Neuronal stem cell (in vitro differentiated cells): ENCODE measurements around the gene KDM6A.

Experiments used
- DNase-seq: peaks from one replicate; pipeline ENCODE4 v3.0.0-alpha.2; 2013; ENCODE audit warnings: low spot score
- H2AFZ ChIP-seq: one replicate; pipeline ENCODE4 v1.6.1; 2013; ENCODE audit warnings: mild to moderate bottlenecking, low read length, inconsistent platforms
- H2AK5ac ChIP-seq: 2 replicates; pipeline ENCODE4 v1.6.1; 2013; ENCODE audit warnings: low read depth, mild to moderate bottlenecking, inconsistent platforms, low read length, moderate library complexity, mixed read lengths
- H2BK120ac ChIP-seq: 2 replicates; pipeline ENCODE4 v1.6.1; 2013; ENCODE audit warnings: low read depth, mild to moderate bottlenecking, inconsistent platforms, low read length, moderate library complexity, mixed read lengths
- H2BK12ac ChIP-seq: one replicate; pipeline ENCODE4 v1.6.1; 2013; ENCODE audit warnings: low read length, inconsistent platforms
- H2BK15ac ChIP-seq: 2 replicates; pipeline ENCODE4 v1.6.1; 2013; ENCODE audit warnings: mild to moderate bottlenecking, low read length, inconsistent platforms, mixed read lengths
- H2BK5ac ChIP-seq: one replicate; pipeline ENCODE4 v1.6.1; 2013; ENCODE audit warnings: inconsistent platforms, mild to moderate bottlenecking, low read length, moderate library complexity
- H3K14ac ChIP-seq: one replicate; pipeline ENCODE4 v1.6.1; 2013; ENCODE audit warnings: low read length, inconsistent platforms
- H3K18ac ChIP-seq: 2 replicates; pipeline ENCODE4 v1.6.1; 2013; ENCODE audit warnings: low read length, inconsistent platforms
- H3K23ac ChIP-seq: 2 replicates; pipeline ENCODE4 v1.6.1; 2013; ENCODE audit warnings: low read depth, mild to moderate bottlenecking, mixed read lengths, low read length, inconsistent platforms; ENCODE audit not compliant: poor library complexity
- H3K27ac ChIP-seq: replicated peaks from 3 replicates; pipeline ENCODE4 v1.5.1; 2013; ENCODE audit warnings: low read length, inconsistent platforms
- H3K27me3 ChIP-seq, 3 experiments: 2 replicates each; pipeline ENCODE4 v1.6.1; 2013; ENCODE audit warnings: low read length in 3 of 3, mild to moderate bottlenecking in 2 of 3, inconsistent platforms in 1 of 3, low read depth in 1 of 3, mixed read lengths in 1 of 3, moderate library complexity in 1 of 3; ENCODE audit not compliant: control insufficient read depth in 3 of 3, insufficient read depth in 3 of 3
- H3K36me3 ChIP-seq, 2 donors: replicated peaks in 1 of 2; 2 replicates each; pipeline ENCODE4 v1.6.1; 2013; ENCODE audit warnings: low read length in 2 of 2; ENCODE audit not compliant: control insufficient read depth in 2 of 2, insufficient read depth in 2 of 2
- H3K4ac ChIP-seq: 2 replicates; pipeline ENCODE4 v1.6.1; 2013; ENCODE audit warnings: inconsistent platforms, mild to moderate bottlenecking, low read length, moderate library complexity
- H3K4me1 ChIP-seq, 2 donors: 1 replicate in 1 of 2; 2 replicates in 1 of 2; pipeline ENCODE4 v1.6.1; 2013; ENCODE audit warnings: low read length in 2 of 2, low read depth in 1 of 2; ENCODE audit not compliant: control insufficient read depth in 2 of 2, insufficient read depth in 1 of 2
- H3K4me2 ChIP-seq: one replicate; pipeline ENCODE4 v1.6.1; 2013; ENCODE audit warnings: mild to moderate bottlenecking, low read length, inconsistent platforms; ENCODE audit not compliant: insufficient read depth, poor library complexity, severe bottlenecking
- H3K4me3 ChIP-seq, 2 donors: 2 replicates each; pipeline ENCODE4 v1.5.1; 2013; ENCODE audit warnings: low read length in 2 of 2, mild to moderate bottlenecking in 2 of 2, inconsistent platforms in 1 of 2, moderate library complexity in 1 of 2
- H3K79me1 ChIP-seq: one replicate; pipeline ENCODE4 v1.6.1; 2013; ENCODE audit warnings: low read depth, mild to moderate bottlenecking, inconsistent platforms, low read length, moderate library complexity
- H3K9ac ChIP-seq: one replicate; pipeline ENCODE4 v1.6.1; 2013; ENCODE audit warnings: mild to moderate bottlenecking, low read depth, low read length, inconsistent platforms; ENCODE audit not compliant: poor library complexity
- H3K9me3 ChIP-seq, 2 donors: replicated peaks in 1 of 2; 2 replicates each; pipeline versions ENCODE3 to v1.6.1; 2013; ENCODE audit warnings: low read length in 2 of 2, mild to moderate bottlenecking in 2 of 2, inconsistent platforms in 1 of 2, low read depth in 1 of 2, mixed read lengths in 1 of 2, moderate library complexity in 1 of 2; ENCODE audit not compliant: control insufficient read depth in 2 of 2, insufficient read depth in 1 of 2
- H4K8ac ChIP-seq: one replicate; pipeline ENCODE4 v1.6.1; 2013; ENCODE audit warnings: low read depth, mild to moderate bottlenecking, inconsistent platforms, low read length, moderate library complexity
- H4K91ac ChIP-seq: one replicate; pipeline ENCODE4 v1.6.1; 2013; ENCODE audit warnings: low read length, low read depth, mild to moderate bottlenecking, inconsistent platforms; ENCODE audit not compliant: poor library complexity
- WGBS, 2 donors: extraction: QIAGEN DNeasy Blood & Tissue Kit; methylation state at CpG; one replicate each; pipeline ENCODE4 v1.1.7; 2013; ENCODE audit warnings: missing lambda C conversion rate in 2 of 2, mixed read lengths in 1 of 2; ENCODE audit not compliant: insufficient read length in 2 of 2, insufficient replicate concordance in 1 of 2; ENCODE audit errors: extremely low coverage in 2 of 2; 5-methylcytosine and 5-hydroxymethylcytosine counted together

Gene KDM6A

DNA sequence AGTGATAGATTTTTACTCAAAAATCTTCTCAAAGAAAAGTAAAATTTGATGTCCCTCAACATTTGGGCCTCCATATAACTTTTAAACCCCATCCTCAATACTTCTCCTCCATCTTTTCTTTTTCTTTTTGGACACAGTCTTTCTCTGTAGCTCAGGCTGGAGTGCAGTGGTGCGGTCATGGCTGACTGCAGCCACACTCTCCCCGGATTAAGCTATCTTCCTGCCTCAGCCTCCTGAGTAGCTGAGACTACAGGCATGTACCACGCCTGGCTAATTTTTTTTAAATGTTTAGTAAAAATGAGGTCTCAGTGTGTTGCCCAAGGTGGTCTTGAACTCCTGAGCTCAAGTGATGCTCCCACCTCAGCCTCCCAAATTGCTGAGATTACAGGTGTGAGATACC is 33.1 kb downstream of the KDM6A start:
- Histone ChIP-seq H3K79me1 (no peaks in the 10 kb centered on the region), H3K9me3 (no peaks in the 10 kb centered on the region)

DNA sequence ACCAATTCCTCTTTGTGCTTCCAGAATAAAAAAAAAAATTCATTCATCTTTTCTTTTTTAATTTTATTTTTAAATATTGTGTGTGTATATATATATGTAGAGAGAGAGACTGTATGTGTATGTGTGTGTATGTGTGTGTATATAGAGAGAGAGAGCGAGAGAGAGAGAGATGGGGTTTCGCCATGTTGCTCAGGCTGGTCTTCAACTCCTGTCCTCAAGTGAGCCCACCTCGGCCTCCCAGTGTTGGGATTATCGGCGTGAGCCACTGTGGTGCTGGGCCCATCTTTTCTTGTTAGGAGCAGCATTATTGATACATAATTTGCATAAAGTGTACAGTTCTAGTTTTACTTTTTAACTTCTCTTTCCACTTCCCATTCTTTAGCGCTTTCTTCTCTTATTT is 33.6 kb downstream of the KDM6A start:
- Histone ChIP-seq H2BK12ac (no peak overlapping the region), H4K91ac (no peak overlapping the region), H3K27me3 (no peaks in the 10 kb centered on the region), H2AFZ (no peak overlapping the region), H2BK15ac (no peak overlapping the region), H3K36me3 (no peaks in the 10 kb centered on the region), H3K23ac (no peak overlapping the region), H3K4me1 (no peaks in the 10 kb centered on the region), H3K4me2 (no peak overlapping the region), H3K9ac (no peak overlapping the region), H2AK5ac (no peak overlapping the region), H3K18ac (no peak overlapping the region), H3K27ac (no peak overlapping the region), H3K4ac (no peak overlapping the region), H2BK5ac (no peak overlapping the region), H4K8ac (no peak overlapping the region), H3K4me3 (no peak overlapping the region), H3K79me1 (peaks cover 2% of the 10 kb centered on the region), H2BK120ac (no peak overlapping the region), H3K9me3 (no peaks in the 10 kb centered on the region), H3K14ac (no peak overlapping the region)
- DNase-seq: no peak
- no CpG with 5 or more reads among the region's 6 CpGs for WGBS, 2 donors

More for the DNA sequence above, 33.1 kb downstream of the KDM6A start:
- Histone ChIP-seq H2BK15ac (no peak overlapping the region), H2AK5ac (no peak overlapping the region), H4K91ac (no peak overlapping the region), H3K27ac (no peak overlapping the region), H3K4me2 (no peak overlapping the region), H3K27me3 (no peaks in the 10 kb centered on the region), H2BK5ac (no peak overlapping the region), H4K8ac (no peak overlapping the region), H2AFZ (no peak overlapping the region), H3K18ac (no peak overlapping the region), H3K36me3 (no peaks in the 10 kb centered on the region), H3K4ac (no peak overlapping the region), H3K4me1 (no peaks in the 10 kb centered on the region), H2BK12ac (no peak overlapping the region), H3K9ac (no peak overlapping the region), H2BK120ac (no peak overlapping the region), H3K23ac (no peak overlapping the region), H3K4me3 (no peak overlapping the region), H3K14ac (no peak overlapping the region)
- no CpG with 5 or more reads among the region's 3 CpGs for WGBS, 2 donors
- no peak for DNase-seq

DNA sequence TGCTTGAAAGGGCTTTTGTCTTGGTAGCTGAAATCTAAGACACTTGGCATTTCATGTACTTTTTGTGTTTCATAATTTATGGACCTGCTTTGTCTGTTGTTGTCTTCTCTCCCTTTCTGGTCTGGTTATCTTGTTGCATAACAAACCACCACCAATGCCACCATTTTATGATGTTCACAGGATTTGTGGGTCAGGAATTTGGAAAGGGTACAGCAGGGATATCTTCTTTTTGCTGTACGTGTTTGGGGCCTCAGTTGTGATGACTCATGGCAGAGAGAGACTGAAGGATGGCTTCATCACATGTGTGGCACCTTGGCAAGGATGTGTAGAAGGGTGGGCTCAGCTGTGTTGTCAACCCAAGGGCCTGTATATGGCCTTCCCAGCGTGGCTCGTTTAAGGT is 35.2 kb downstream of the KDM6A start:
- Histone ChIP-seq H3K23ac (no peak overlapping the region), H3K79me1 (peaks cover 2% of the 10 kb centered on the region), H4K8ac (no peak overlapping the region), H3K27ac (no peak overlapping the region), H3K14ac (no peak overlapping the region), H2BK120ac (no peak overlapping the region), H3K4ac (no peak overlapping the region), H2BK12ac (no peak overlapping the region), H3K9ac (no peak overlapping the region), H3K4me2 (no peak overlapping the region), H3K18ac (no peak overlapping the region), H2AK5ac (no peak overlapping the region), H3K4me1 (no peaks in the 10 kb centered on the region), H3K36me3 (no peaks in the 10 kb centered on the region), H3K9me3 (peaks cover 0 to 2% of the 10 kb centered on the region in 2 donors), H2AFZ (no peak overlapping the region), H2BK5ac (no peak overlapping the region), H4K91ac (no peak overlapping the region), H2BK15ac (no peak overlapping the region), H3K4me3 (no peak overlapping the region), H3K27me3 (no peaks in the 10 kb centered on the region)
- no CpG with 5 or more reads among the region's 3 CpGs for WGBS, 2 donors
- DNase-seq: no peak

GRCh38 chrX:44908827-44909226 is 35.8 kb downstream of the KDM6A start:
- WGBS, 2 donors: no CpG with 5 or more reads among the region's 3 CpGs

More at GRCh38 chrX:44908827-44909226, 35.8 kb downstream of the KDM6A start:
- H2AFZ ChIP-seq: no peak overlapping the region
- H3K9me3 ChIP-seq: peaks cover 0 to 5% of the 10 kb centered on the region in 2 donors
- no peak overlapping the region for H2BK12ac ChIP-seq
- H2BK120ac ChIP-seq: no peak overlapping the region
- H2BK15ac ChIP-seq: no peak overlapping the region
- no peak overlapping the region for H4K8ac ChIP-seq
- no peaks in the 10 kb centered on the region for H3K4me1 ChIP-seq
- H3K27me3 ChIP-seq: no peaks in the 10 kb centered on the region
- no peak overlapping the region for H3K18ac ChIP-seq
- no peaks in the 10 kb centered on the region for H3K36me3 ChIP-seq
- no peak overlapping the region for H3K4me2 ChIP-seq
- no peak for DNase-seq
- H3K9ac ChIP-seq: no peak overlapping the region
- H3K14ac ChIP-seq: no peak overlapping the region
- no peak overlapping the region for H4K91ac ChIP-seq
- H3K4me3 ChIP-seq: no peak overlapping the region
- H2AK5ac ChIP-seq: no peak overlapping the region
- H3K4ac ChIP-seq: no peak overlapping the region
- no peak overlapping the region for H2BK5ac ChIP-seq
- H3K27ac ChIP-seq: no peak overlapping the region
- H3K23ac ChIP-seq: no peak overlapping the region
- H3K79me1 ChIP-seq: peaks cover 2% of the 10 kb centered on the region
